ENCODE data around the gene HECTD1. TPM values are rescaled to one million over a fixed set of nuclear protein-coding genes. Genes with fewer than 3 reads are reported as not detected.
"Not testable (repeated sequence)": the region's sequence is repeated elsewhere in the genome, so short reads cannot be mapped to it uniquely, and the experiment has no call there.

The HECTD1 gene
- total and polyA plus RNA-seq, 12 donors: 49.5 to 189 (median 151) TPM

DNA sequence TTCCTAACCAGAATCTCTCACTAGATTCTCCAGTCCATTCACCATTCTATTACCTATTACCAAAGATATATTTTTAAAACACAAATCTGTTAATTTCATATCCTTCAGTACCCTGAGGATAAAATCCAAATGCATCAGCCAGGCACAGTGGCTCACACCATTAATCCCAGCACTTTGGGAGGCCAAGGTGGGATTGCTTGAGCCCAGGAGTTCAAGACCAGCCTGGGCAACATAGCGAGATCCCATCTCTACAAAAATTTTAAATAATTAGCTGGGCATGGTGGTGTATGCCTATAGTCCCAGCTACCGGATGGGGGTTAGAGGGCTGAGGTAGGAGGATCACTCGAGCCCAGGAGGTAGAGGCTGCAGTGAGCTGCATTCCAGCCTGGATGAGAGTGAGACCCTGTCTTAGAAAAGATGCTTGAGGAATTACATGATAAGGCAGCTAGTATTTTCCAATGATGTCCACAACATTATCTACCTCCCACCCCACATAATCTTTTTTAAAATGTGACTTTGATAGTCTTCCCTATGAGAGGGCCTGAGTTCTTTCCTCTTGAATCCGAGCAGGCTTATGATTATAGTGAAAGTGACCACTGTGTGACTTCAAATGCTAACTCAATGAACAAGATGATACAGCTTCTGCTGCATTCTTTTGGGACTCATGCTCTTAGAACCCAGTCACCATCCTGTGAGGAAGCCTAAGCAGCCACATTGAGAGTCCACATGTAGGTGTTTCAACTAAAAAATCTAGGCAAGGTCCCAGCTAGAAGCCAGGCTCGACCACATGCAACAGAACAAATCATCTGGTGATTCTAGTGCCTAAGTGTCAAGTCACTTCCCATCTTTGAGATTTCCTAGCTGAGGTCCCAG lies 18.0 kb downstream of the HECTD1 start:
- DNase-seq: no peak
- intact Hi-C loops (cut with DNase I): no loop called here
- ATAC-seq: no peak
- no peak for TF ChIP-seq CTCF (IDR thresholded peaks at IDR 0.05)
- Histone ChIP-seq H3K4me1 (peaks cover 0 to 29% (median 10%) of the 10 kb centered on the region in 9 donors), H3K4me3 (no peak overlapping the region), H3K27me3 (no peaks in the 10 kb centered on the region), H3K27ac (no peak overlapping the region), H3K9me3 (no peaks in the 10 kb centered on the region), H3K36me3 (peaks cover 0 to 67% (median 3%) of the 10 kb centered on the region in 9 donors)
- WGBS, 2 donors: 85 to 92% methylated on average over 5 of the region's 5 CpGs

GRCh38 chr14:31188744-31189143 lies 18.8 kb downstream of the HECTD1 start:
- no peak for TF ChIP-seq CTCF (IDR thresholded peaks at IDR 0.05)
- Histone ChIP-seq H3K9me3 (no peaks in the 10 kb centered on the region), H3K4me3 (no peak overlapping the region), H3K27me3 (no peaks in the 10 kb centered on the region), H3K27ac (no peak overlapping the region), H3K36me3 (peaks cover 0 to 65% (median 6%) of the 10 kb centered on the region in 9 donors), H3K4me1 (peaks cover 0 to 21% (median 6%) of the 10 kb centered on the region in 9 donors)
- 97 to 100% methylated on average over 1 of the region's 1 CpG for WGBS, 2 donors
- ATAC-seq (no peak), DNase-seq (no peak)
- intact Hi-C loops (cut with DNase I): no loop called here

- H3K27ac ChIP-seq; ATAC-seq; H3K4me1 ChIP-seq; intact Hi-C loops (cut with DNase I); DNase-seq; H3K27me3 ChIP-seq; H3K9me3 ChIP-seq; H3K4me3 ChIP-seq: not testable (repeated sequence)
- WGBS, 2 donors: 93 to 97% methylated on average over 6 of the region's 6 CpGs
- H3K36me3 ChIP-seq: peaks cover 0 to 67% (median 15%) of the 10 kb centered on the region in 9 donors
Measured at GRCh38 chr14:31182016-31182415, 25.6 kb downstream of the HECTD1 start.

- no peak for TF ChIP-seq CTCF (IDR thresholded peaks at IDR 0.05)
- H3K4me1 ChIP-seq: peaks cover 0 to 3% (median 0%) of the 10 kb centered on the region in 9 donors
- no peak overlapping the region for H3K27ac ChIP-seq
- peaks cover 0 to 73% (median 17%) of the 10 kb centered on the region in 9 donors for H3K36me3 ChIP-seq
- ATAC-seq: no peak
- no peaks in the 10 kb centered on the region for H3K27me3 ChIP-seq
- no peak overlapping the region for H3K4me3 ChIP-seq
- intact Hi-C loops (cut with DNase I): no loop called here
- no peak for DNase-seq
- no peaks in the 10 kb centered on the region for H3K9me3 ChIP-seq
- 83 to 84% methylated on average over 3 of the region's 3 CpGs for WGBS, 2 donors
Measured at GRCh38 chr14:31181271-31181670, 26.3 kb downstream of the HECTD1 start.

Data from heart right ventricle (tissue), 16 donors.